Measurements from ENCODE around the gene ACAA2. TPM values are rescaled to one million over a fixed set of nuclear protein-coding genes. Genes with fewer than 3 reads are reported as not detected.

The ACAA2 gene
- total RNA-seq, 2 donors from 2014 or later: 42.8 to 44.8 TPM

GRCh38 chr18:49819071-49819662 is 5.8 kb upstream of the ACAA2 start:
- H3K27ac ChIP-seq: no peak overlapping the region
- ATAC-seq: no peak
- no peaks in the 10 kb centered on the region for H3K36me3 ChIP-seq (replicated peaks in 1 of 2; ENCODE audit: insufficient read depth in 1 of 2, low read depth in 2 of 2)
- intact Hi-C loops (cut with DNase I): no loop called here
- no peak overlapping the region for H3K4me3 ChIP-seq
- TF ChIP-seq, protein P1, sequence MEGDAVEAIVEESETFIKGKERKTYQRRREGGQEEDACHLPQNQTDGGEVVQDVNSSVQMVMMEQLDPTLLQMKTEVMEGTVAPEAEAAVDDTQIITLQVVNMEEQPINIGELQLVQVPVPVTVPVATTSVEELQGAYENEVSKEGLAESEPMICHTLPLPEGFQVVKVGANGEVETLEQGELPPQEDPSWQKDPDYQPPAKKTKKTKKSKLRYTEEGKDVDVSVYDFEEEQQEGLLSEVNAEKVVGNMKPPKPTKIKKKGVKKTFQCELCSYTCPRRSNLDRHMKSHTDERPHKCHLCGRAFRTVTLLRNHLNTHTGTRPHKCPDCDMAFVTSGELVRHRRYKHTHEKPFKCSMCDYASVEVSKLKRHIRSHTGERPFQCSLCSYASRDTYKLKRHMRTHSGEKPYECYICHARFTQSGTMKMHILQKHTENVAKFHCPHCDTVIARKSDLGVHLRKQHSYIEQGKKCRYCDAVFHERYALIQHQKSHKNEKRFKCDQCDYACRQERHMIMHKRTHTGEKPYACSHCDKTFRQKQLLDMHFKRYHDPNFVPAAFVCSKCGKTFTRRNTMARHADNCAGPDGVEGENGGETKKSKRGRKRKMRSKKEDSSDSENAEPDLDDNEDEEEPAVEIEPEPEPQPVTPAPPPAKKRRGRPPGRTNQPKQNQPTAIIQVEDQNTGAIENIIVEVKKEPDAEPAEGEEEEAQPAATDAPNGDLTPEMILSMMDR (IDR thresholded peaks at IDR 0.05): no peak
- no peak for TF ChIP-seq POLR2A (IDR thresholded peaks at IDR 0.05)
- no peak for DNase-seq
- H3K4me1 ChIP-seq: peaks cover 10% of the 10 kb centered on the region
- H3K9me3 ChIP-seq: no peaks in the 10 kb centered on the region
- WGBS, 2 donors: 75 to 85% methylated on average over 5 of the region's 5 CpGs
- no peaks in the 10 kb centered on the region for H3K27me3 ChIP-seq

- Histone ChIP-seq H3K9me3 (no peaks in the 10 kb centered on the region), H3K4me3 (no peak overlapping the region), H3K36me3 (replicated peaks in 1 of 2; ENCODE audit: insufficient read depth in 1 of 2, low read depth in 2 of 2) (no peaks in the 10 kb centered on the region), H3K27ac (no peak overlapping the region), H3K4me1 (peaks cover 11% of the 10 kb centered on the region), H3K27me3 (no peaks in the 10 kb centered on the region)
- DNase-seq (no peak), ATAC-seq (no peak)
- WGBS, 2 donors: 90 to 97% methylated on average over 5 of the region's 5 CpGs
- intact Hi-C loops (cut with DNase I): no loop called here
- TF ChIP-seq, protein P1 (IDR thresholded peaks at IDR 0.05): no peak
- TF ChIP-seq POLR2A (IDR thresholded peaks at IDR 0.05): no peak
Measured at GRCh38 chr18:49817947-49818346, 4.6 kb upstream of the ACAA2 start.

- intact Hi-C loops (cut with DNase I): no loop called here
- ATAC-seq: no peak
Measured at GRCh38 chr18:49815927-49816326, 2.6 kb upstream of the ACAA2 start.

DNA sequence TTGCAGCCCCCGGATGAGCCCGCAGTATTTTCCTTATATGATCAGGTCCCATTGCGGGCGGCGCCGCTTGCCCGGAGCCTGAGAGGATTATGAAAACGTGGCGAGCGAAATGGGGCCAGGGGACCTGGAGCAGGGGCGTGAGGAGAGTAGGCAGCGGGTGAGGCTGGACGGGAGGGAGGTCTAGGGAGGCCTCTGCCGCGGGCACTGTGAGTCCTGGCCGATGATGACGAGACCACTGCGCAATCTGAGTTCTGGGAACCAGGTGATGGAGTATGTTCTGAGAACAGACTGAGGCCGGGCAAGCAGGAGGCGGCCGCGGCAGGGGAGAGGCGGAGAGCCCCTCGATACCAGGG is 790 bp upstream of the ACAA2 start:
- H3K36me3 ChIP-seq (replicated peaks in 1 of 2; ENCODE audit: insufficient read depth in 1 of 2, low read depth in 2 of 2): no peaks in the 10 kb centered on the region
- 0% methylated on average over 5 to 24 of the region's 24 CpGs for WGBS, 2 donors
- ATAC-seq: peak; percentile 64
- H3K27ac ChIP-seq: peak overlapping the region; percentile 86 to 94 (median 92)
- peak overlapping the region; percentile 37 to 79 for H3K4me3 ChIP-seq
- no peaks in the 10 kb centered on the region for H3K27me3 ChIP-seq
- H3K4me1 ChIP-seq: peaks cover 28% of the 10 kb centered on the region
- TF ChIP-seq POLR2A (IDR thresholded peaks at IDR 0.05): peak in 2 of 3 donors; percentile 63 to 69
- TF ChIP-seq, protein P1 (IDR thresholded peaks at IDR 0.05): no peak
- H3K9me3 ChIP-seq: peaks cover 0 to 5% (median 0%) of the 10 kb centered on the region in 3 donors
- intact Hi-C loops (cut with DNase I): no loop called here
- DNase-seq: peak; percentile 64 to 70 (median 68)

More at GRCh38 chr18:49815927-49816326, 2.6 kb upstream of the ACAA2 start:
- Histone ChIP-seq H3K9me3 (no peaks in the 10 kb centered on the region), H3K27me3 (no peaks in the 10 kb centered on the region), H3K4me3 (no peak overlapping the region), H3K4me1 (peaks cover 28% of the 10 kb centered on the region), H3K27ac (no peak overlapping the region), H3K36me3 (replicated peaks in 1 of 2; ENCODE audit: insufficient read depth in 1 of 2, low read depth in 2 of 2) (no peaks in the 10 kb centered on the region)
- DNase-seq: no peak
- no peak for TF ChIP-seq POLR2A (IDR thresholded peaks at IDR 0.05)
- TF ChIP-seq, protein P1 (IDR thresholded peaks at IDR 0.05): no peak
- 84 to 94% methylated on average over 4 of the region's 4 CpGs for WGBS, 2 donors

DNA sequence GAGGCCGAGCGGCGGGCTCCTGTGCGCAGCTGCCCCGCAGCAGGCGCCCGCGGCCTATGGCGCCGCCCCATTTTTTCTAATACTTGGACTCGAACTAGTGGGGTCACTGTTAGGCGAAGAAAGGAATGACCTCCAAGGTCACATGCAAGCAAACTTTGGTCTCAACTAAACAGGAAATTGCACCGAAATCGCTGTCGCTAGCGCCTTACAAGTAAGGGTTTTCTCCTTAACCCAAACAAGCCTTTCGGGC is 339 bp downstream of the ACAA2 start:
- Histone ChIP-seq H3K36me3 (replicated peaks in 1 of 2; ENCODE audit: insufficient read depth in 1 of 2, low read depth in 2 of 2) (no peaks in the 10 kb centered on the region), H3K27ac (peak overlapping the region; percentile 86 to 94 (median 92)), H3K4me3 (peak overlapping the region; percentile 37 to 79), H3K9me3 (peaks cover 0 to 9% (median 0%) of the 10 kb centered on the region in 3 donors), H3K27me3 (no peaks in the 10 kb centered on the region), H3K4me1 (peaks cover 28% of the 10 kb centered on the region)
- DNase-seq (peak; percentile 26 to 55 (median 36)), ATAC-seq (no peak)
- WGBS, 2 donors: 0 to 2% methylated on average over 17 of the region's 17 CpGs
- intact Hi-C loops (cut with DNase I): no loop called here
- no peak for TF ChIP-seq POLR2A (IDR thresholded peaks at IDR 0.05)
